C1 segment of cervical spinal cord (tissue), 14 donors: ENCODE data around the gene CUTC.
"Not testable (repeated sequence)": the region's sequence is repeated elsewhere in the genome, so short reads cannot be mapped to it uniquely, and the experiment has no call there.

Experiments used
- DNase-seq, 14 donors: peaks; one replicate each; lab custom pipeline; 2025; lab: John Stamatoyannopoulos, UW

Gene CUTC

DNA sequence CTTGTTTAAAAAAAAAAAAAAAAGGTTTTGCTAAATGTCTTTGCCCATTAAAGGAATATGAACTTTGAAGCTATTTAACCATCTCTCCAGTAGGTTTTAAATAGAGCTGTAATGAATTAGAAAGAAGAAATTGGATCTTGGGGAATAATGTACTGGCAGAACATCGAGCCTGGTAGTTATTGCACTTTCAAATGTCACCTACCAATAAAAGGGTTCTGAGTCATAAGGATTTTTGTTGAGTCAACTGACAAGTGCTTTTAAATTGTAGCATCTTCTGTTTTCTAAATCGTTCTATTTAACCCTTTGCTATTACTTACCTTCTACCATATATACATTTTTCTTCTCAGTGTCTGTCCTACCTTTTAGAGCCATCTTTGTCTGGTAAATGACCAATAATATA lies 10.7 kb downstream of the CUTC start:
- DNase-seq: no peak

DNA sequence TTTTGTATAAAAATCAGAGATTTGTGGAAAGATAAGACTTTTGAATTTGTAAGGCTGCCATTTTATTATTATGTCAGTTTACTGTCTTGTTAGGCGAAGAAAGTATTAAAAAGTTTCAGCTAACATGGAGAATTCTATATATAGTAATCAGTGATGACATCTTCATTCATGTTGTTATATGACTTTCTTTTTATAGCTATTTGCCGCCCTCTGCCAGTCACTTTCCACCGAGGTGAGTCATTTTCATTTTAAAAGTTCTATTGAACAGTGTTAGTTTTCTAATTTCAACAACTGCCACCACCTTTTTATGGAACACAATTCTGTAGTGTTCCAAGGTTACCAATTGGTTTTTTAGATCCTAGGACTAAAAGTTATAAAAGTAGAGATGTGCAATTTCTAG lies 11.8 kb downstream of the CUTC start:
- DNase-seq: no peak

DNA sequence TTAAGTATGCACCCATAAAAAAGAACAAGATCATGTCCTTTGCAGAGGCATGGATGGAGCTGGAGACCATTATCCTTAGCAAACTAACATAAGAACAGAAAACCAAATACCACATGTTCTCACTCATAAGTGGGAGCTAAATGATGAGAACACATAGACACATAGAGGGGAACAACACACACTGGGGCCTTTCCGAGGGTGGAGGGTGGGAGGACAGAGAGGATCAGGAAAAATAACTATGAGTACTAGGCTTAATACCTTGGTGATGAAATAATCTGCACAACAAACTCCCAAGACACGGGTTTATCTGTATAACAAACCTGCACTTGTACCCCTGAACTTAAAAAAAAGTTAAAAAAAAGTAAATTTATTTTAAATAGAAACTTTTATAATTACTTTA lies 14.1 kb downstream of the CUTC start:
- not testable (repeated sequence) for DNase-seq

DNA sequence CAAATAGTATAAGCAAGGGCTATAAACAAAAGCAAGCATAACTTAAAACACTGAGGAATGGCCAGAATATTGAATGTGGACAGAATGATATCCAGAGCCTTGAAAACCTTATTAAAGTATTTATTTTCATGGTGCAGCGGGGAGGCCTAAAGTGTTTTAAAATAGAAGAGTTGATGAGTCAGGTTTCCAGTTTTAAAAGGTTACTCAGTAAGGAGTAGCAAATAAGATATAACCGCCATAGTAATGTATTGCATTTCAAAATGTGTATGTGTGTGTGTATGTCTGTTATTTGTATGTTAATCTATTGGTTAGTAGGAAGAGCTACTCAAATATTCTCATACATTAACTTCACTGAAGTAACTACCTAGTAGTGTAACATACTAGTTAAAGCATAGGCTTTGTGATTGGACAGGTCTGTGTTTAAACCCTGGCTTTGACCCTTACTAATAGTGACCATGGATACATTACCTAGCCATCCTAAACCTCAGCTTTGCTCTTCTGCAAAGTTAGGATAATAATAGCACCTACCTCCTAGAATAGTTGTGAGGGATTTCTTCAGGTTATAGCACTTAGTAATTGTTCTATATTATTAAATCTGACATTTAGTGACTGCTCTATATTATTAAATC lies 16.9 kb downstream of the CUTC start:
- DNase-seq: no peak

DNA sequence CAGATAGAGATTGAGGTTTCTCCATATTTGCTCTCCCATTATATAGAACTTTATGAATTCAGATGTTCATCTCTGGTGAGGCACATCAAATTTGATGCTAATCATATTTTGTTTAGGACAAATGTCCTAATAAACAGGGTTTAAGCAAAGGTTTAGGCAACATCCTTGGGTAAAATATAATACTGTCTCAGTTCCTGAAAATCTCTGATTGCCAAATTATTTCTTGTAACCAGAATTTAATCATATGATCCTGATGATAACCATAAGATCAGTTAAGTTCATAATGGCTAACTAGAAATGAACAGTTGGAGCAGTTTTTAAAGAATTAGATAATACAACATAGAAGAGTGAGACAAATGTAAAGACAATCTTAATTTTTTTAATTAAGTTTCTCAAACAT lies 18.6 kb downstream of the CUTC start:
- DNase-seq: no peak

DNA sequence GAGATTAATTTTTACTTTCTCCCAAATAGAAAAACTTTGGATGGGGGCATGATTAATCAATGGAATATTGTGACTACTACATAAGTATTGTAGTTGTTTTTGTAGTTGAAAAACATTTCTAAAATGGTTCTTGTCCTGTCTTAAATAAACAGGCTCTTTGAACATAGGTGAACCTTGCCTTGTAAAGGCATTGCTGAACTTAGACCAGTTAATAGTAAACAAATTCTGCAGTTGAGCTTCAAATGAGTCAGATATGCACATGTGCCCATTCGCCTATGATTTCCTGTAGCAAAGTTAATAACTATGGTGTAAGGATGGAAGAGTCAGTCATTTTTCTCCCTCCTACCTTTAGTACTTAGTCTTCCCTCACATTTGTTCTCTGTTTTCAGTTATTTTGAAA lies 22.6 kb downstream of the CUTC start:
- no peak for DNase-seq

DNA sequence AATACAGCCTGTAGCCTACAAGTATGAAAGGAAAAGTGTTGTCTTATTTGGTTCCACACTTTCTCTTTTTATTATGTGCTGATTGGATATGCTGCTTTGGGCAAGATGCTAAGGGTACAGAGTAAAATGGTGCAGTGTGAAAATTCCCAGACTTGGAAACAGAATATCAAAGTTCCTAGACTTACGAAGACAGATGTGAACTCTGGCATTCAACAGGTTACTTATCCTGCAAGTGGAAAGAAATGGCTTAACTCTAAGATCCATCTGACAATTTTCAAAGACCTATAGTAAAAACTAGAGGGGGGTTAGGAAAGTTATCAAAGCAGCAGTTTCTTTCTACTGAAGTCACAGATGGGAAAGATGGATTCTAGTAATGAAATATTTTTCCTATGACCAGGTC lies 24.1 kb downstream of the CUTC start:
- DNase-seq: no peak

DNA sequence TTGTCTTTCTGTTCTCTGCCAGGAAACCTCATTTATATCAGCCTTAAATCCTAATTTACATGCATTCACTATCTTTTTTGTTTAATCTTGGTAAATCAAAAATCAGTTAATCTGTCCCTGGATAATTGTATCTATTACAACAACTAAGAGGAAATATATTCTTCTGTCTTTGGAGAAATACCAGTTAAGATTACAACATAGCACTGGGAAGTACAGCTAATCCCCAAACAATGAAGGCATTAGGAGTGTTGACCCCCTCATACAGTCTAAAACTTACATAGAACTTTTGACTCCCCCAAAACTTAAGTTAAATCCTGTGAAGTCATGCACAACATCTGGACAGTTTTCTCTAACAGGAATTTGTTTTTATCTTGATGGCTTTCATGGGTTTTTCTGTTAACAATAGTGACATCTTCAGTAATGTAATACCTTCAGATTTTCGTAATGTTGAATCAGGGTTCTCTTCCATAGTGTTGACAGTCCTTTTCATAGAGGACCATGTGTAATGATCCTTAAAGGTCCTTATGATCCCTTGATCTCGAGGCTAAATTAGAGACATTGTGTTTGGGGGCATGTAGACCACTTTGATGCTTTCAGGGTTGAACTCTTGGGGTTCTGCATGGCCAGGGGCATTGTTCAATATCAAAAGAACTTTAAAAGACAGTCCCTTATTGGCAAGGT lies 26.3 kb downstream of the CUTC start:
- no peak for DNase-seq

DNA sequence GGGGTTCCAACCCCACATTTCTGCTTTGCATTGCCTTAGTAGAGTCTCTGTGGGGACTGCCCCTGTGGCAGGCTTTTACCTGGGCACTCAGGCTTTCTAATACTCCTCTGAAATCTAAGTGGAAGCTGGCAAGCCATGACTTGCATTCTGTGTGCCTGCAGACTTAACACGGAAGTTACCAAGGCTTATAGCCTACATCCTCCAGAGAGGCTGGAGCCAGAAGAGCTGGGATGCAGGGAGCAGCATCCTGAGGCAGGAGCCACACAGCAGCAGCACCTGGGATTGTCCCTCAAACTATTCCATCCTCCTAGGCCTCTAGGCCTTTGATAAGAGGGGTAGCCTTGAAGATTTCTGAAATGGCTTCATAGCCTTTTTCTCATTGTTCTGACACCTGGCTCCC lies 28.3 kb downstream of the CUTC start:
- no peak for DNase-seq

DNA sequence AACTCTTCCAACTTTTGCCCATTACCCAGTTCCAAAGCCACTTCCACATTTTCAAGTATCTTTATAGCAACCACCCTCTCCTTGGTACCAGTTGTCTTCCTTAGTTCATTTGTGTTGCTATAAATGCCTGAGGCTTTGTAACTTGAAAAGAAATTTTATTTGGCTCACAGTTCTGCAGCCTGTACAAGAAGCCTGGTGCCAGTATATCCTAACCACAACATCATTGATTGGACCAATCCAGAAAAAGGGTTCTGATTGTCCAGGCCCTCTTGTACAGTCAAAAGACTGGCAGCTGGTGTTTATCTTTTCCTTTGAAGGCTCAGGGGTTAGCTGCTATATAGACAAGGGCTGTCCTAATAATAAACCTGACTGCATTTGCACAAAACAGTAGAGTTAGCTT lies 29.3 kb downstream of the CUTC start:
- DNase-seq: no peak

DNA sequence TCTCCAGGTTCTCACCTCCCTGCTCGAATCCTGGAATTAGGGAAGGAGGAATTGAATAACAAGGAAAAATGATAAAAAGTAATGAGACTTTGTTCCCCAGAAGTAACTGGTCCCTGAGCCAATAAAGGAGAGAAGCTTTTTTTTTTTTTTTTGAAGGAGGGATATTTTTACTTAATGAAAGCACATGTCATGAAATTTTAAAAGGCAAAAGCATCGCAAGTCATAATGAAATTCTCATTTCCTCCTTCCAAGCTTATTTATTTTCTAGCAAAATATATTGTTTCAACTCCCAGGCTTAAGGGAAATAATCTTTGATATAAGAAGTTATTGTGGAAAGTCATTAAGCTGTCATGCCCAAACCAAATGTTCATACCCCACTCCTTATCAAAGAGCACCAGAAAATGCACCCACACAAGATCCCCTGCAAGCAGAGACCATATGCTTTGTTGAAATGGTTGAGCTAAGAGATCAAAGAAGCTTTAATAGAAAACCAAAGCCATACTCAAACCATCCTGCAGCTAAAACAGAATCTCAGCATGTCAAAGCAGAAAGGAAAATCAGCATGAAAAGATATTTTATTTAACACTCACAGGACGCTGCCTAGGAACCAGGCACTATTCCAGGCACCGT lies 33.8 kb downstream of the CUTC start:
- DNase-seq: no peak

DNA sequence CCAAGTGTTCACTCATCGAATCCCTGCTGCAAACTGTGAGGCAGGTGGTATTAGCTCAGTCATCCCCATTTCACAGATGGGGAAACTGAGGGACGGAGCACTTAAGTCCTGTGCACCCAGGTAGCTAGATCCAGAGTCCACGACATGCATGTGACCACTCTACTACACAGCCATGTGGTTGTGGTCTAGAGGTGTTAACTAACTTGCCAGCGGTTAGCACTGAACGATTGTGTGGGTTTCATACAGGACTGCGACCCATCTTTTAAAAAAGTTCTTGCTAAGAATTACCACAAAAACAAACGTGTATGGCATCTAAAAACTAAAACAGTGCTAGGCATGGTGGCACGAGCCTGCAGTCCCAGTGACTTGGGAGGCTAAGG lies 34.3 kb downstream of the CUTC start:
- no peak for DNase-seq

DNA sequence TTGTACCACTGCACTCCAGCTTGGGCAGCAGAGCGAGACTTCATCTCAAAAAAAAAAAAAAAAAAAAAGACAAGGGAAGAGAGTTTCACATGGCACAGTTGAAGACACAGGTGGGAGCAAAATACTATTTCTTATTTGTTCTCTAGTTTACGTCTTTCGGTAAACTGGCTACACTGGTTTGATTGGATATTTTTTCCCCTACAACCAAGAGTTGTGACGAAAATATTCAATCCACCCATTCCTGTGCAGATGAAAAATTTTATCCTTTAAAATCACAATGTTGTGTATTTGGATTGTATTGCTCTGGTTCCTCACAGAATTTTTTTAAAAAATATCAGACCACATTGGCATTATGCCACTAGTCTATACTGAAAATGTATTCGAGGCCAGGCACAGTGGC lies 35.9 kb downstream of the CUTC start:
- no peak for DNase-seq

DNA sequence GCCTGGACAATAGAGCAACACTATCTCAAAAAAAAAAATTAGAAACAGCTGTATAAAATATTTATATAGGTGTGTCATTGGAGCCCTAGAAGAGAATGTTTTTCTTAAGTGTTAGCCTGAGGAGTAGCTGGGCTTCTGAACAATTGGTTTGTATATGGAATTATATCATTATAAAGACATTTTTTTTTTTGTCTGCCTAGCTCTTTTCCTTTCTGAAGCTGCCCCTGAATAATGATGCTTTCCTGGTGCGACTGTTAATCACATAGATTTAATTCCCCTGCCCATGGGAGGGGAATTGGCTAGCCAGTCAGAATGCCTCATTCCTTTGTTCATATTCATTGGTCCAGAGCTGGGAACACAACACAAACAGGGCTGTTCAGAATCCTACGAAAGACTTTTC lies 36.5 kb downstream of the CUTC start:
- no peak for DNase-seq

DNA sequence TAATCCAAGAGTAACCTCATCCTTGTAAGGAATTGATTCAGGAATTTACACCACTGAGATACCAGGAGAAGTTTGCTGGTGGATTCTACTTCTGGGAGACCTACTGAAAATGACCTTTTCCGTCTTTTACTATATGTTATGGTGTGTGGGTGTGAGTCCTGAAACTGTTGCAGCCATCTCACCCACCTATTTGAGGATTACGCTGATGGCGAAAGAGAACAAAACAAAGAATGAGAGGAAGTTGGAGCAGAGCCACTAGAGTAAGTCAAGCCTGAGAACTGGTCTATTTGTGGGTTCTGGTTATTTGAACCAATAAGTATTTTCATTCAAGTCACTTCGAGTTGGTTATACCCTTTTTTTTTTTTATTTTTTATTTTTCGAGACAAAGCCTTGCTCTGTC lies 37.7 kb downstream of the CUTC start:
- DNase-seq: no peak

DNA sequence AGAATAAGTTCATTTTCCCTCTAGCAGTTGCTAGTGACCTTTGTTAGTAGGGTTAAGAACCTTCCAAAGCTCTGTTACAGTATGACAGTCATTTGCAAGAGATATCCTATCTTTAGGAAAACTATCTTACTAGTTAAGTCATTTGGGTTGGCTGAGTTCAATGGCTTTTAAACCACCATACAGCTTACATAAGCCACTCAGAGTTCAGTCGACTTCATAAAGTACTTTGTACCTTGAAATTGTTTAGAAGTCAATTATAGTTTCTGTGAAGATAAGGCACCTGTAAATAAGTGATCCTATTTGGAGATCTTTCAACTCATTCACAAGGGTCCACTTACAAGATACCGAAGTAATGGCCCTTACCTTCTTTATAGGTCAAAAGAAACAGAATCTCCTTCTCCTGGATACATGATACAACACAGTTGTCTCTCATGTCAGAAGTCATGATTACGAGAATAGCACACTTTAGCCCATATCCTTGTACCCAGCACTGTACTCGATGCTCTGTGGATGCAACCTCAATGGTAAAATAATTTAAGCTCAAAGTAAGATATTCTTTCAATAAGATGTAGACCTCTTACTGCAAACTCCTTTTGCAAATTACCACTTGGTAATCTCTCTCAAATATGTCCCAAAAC lies 38.5 kb downstream of the CUTC start:
- no peak for DNase-seq

DNA sequence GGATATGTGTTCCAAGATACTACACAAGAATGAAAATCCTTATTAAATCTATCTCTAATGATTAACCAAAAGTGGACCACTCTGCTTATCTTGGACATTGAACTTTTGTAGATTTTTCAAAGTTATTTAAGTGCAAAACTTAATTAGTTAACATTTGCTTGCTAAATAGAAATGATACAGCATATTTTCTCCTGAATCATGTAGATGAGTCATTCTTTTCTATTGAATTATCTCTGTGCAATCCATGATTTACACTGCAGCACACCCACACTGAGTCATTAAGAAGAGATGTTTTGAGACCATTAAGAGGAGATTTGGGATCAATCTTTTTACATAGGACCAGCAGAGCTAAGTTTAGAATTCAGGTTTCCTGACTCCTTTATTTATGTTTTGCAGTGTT lies 43.8 kb downstream of the CUTC start:
- no peak for DNase-seq

DNA sequence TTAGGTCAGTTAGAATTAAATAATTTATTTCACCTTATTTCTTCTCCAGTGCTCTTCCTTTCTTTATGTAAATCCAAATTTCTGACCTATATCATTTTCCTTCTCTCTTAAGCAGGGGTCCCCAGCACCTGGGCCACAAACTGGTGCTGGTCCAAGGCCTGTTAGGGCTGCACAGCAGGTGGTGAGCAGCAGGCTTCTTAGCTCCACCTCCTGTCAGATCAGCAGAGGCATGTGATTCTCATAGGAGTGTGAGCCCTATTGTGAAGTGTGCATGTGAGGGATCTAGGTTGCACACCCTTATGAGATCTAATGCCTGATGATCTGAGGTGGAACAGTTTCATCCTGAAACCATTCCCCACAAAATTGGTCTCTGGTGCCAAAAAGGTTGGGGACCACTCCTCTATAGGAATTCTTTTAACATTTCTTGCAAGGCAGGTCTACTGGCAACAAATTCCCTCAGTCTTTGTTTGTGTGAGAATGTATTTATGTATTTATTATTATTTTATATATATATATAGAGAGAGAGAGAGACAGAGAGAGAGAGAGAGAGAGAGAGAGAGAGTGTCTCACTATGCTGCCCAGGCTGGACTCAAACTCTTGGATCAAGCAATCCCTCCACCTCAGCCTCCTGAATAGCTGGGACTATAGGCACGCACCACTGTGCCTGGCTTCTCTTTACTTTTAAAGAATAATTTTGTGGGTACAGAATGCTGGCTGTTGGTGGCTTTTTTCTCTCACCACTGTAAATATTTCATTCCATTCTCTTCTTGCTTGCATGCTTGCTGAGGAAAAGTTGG lies 46.1 kb downstream of the CUTC start:
- DNase-seq: no peak

DNA sequence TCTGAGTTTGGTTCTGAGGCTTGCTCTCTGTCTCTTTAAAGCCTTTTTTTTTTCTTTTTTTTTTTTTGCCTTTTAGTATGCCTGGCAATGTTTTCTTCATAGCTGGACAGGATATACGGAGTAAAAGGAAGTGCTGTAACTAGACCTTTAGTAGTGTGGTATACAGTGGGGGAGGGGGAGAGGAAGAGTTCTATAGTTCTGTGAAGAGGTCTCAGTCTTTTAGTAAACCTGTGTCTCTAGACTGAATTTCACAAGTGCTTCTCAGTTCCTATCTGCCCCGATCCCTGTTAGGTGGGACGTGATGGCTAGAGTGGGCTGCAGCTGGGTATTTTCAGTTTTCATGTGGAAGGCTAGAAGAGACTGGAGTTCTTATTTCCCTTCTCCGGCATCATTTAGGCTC lies 47.3 kb downstream of the CUTC start:
- no peak for DNase-seq

DNA sequence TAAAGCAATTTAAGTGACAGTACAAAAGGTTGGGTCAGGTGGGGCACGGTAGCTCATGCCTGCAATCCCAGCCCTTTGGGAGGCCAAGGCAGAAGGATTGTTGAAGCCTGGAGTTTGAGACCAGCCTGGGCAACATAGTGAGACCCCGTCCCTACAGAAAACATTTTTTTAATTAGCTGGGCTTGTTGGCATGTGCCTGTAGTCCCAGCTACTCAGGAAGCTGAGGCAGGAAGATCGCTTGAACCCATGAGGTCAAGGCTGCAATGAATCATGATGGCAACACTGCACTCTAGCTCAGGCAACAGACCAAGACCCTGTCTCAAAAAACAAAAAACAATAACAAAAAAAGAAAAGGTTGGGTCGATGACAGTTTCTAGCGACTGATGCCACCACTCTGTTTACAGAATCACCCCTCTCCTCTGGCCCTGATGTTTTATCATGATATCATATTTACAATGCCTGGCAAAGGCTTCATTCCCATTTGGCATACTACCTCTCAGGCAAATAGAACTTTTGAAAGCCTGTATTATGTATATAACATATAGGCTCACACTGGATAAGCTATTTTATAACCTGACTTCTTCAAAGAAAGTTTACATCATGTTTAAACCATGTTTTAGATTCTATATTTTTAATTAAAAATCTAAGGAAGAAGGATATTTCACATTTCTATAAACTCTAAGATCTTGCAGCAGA lies 49.8 kb downstream of the CUTC start:
- DNase-seq: no peak

DNA sequence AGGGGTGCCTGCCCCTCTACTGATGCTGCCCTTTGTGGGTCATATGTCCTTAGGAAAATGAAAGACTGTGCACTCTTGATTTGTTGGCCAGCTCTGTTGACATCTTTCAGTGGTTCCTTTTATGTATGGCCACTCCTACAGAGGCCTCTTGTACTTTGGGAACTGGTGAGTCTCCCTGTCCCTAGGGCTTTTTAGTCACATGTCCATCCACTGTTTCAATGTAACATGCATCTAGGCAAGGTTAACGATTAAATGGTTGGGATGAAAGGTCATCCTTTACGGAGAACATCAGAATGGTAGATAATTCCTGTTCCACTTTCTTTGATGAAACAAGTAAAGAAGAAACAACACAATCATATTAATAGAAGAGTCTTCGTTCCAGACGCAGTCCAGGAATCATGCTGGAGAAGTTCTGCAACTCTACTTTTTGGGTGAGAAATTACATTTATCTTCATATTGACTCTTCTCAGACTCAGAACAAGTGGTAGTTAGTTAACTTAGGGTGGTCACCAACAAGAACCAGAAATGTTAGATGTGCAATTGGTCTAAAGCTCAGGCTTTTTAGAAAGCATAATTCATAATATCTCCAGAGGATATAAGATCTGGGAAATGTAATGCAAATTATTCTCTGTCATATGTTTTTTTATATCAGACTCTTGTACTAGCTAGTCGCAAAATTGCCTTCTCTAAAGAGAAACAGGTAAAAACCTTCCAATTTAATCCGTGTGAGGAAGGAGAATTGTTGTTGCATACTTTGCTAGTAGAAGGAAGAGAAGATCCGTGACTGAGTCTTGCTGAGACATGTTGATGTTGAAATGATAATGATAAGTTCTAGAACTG lies 50.6 kb downstream of the CUTC start, which contains the start of gene ABCC2:
TSS of gene ABCC2 (plus strand) at position 194 of the 840 bp plus-strand sequence. CDS start at position 399, 205 bp downstream.
- no peak for DNase-seq
